Measurements from ENCODE around the gene WDR81.
"Not testable (repeated sequence)": the region's sequence is repeated elsewhere in the genome, so short reads cannot be mapped to it uniquely, and the experiment has no call there.

The WDR81 gene

DNA sequence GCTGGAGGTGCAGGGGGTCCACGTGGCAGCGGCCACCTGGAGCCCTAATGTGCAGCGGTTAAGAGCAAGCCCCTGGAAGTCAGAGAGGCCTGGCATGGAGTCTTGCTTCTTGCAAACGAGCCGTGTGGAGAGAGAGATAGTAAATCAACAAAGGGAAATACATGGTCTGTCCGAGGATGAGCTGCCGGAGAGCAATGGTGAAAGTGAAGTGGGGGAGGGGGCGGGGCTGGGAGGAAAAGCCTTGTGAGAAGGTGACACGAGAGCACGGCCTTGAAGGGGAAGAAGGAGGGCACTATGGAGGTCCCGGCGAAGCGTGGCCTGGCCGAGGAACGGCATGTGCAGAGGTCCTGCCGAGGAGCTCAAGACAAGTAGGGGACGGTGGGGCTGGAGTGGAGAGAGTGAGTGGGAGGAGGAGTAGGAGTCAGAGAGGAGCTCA lies 31.3 kb downstream of the WDR81 start:
- DNase-seq: no peak

DNA sequence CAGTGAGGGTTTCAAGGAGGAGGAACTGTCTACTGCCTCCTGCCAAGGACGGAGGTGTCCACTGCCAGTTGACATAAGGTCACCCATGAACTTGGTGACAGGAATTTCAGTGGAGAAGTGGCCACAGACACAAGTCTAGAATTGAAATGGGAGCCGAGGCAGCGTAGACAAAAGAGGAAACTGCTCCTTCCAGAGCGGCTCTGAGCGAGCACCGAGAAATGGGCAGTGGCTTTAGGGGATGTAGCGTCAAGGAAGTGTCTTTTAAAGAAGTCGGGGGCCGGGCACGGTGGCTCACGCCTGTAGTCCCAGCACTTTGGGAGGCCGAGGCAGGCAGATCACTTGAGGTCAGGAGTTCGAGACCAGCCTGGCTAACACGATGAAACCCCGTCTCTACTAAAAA lies 34.3 kb downstream of the WDR81 start:
- DNase-seq: no peak

- no peak for DNase-seq
Observed at GRCh38 chr17:1759529-1759928, 35.0 kb downstream of the WDR81 start.

DNA sequence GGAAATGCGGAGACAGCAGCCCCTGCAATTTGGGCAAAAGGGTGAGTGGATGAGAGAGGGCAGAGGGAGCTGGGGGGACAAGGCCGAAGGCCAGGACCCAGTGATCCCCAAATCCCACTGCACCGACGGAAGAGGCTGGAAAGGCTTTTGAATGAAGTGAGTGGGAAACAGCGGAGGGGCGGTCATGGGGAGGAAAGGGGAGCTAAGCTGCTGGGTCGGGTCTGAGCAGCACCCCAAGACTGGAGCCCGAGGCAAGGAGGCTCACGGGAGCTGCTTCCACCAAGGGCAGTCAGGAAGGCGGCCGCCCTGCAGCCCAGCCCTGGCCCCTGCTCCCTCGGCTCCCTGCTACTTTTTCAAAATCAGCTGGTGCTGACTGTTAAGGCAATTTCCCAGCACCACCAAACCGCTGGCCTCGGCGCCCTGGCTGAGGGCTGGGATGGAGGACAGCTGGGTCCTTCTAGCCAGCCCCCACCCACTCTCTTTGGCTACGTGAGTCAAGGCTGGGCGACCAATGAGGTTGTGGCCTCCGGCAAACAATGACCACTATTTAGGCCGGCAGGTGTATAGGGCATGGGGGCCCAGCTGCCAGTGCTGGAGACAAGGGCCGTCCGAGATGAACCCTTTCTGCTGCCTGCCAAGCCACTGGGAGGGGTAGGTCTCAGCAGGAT lies 37.9 kb downstream of the WDR81 start:
- DNase-seq: peak; percentile 69

DNA sequence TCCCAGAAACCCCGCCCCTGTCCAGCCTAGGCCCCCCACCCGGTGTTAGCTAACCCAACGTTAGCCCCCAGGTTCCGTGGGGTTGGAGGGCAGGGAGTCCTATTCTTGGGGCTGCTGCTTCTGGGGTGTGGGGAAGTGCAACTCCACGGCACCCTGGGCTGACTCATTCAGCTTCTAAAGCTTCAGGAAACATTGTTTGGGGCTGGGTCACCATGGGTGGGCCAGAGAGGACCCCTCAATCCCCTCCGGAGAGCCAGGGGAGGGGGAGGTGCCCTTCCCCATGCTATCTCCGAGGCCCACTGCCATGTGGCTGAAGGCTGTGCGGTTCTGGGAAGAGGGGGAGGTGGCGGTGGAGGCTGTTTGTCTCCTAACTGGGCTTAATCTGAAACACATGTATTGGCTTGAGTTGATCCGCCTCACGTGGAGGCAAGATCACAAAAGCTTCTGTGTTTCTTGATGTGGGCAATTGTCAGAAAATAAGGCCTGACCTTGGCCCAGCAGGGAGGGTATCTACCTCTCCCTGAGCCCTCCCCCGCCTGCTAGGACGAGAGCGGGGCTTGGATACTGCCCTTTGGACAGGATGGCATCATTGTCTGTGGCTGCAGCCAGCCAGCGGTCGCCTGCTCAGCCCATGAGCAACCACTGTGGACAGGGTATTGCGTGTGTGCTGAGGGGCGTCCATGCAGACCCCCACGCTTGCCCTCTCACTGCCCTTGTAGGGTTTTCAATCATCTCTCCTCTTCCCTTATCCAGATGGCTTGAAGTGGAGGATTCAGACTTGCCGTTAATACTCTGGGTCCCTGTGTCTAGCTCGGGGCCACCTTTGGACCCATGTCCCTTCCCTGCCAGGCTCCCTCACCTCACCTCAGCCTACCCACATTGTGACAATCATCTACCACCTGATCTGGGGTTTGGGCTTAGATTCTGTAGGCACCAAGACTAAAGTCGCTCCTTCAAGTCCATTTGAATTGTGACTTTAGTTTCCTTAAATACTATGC lies 38.7 kb downstream of the WDR81 start:
- peak; percentile 85 for DNase-seq

- DNase-seq: no peak
Observed at GRCh38 chr17:1764284-1764683, 39.8 kb downstream of the WDR81 start.

GRCh38 chr17:1764705-1765104 lies 40.2 kb downstream of the WDR81 start:
- DNase-seq: not testable (repeated sequence)

GRCh38 chr17:1765576-1765975 lies 41.1 kb downstream of the WDR81 start:
- no peak for DNase-seq

DNA sequence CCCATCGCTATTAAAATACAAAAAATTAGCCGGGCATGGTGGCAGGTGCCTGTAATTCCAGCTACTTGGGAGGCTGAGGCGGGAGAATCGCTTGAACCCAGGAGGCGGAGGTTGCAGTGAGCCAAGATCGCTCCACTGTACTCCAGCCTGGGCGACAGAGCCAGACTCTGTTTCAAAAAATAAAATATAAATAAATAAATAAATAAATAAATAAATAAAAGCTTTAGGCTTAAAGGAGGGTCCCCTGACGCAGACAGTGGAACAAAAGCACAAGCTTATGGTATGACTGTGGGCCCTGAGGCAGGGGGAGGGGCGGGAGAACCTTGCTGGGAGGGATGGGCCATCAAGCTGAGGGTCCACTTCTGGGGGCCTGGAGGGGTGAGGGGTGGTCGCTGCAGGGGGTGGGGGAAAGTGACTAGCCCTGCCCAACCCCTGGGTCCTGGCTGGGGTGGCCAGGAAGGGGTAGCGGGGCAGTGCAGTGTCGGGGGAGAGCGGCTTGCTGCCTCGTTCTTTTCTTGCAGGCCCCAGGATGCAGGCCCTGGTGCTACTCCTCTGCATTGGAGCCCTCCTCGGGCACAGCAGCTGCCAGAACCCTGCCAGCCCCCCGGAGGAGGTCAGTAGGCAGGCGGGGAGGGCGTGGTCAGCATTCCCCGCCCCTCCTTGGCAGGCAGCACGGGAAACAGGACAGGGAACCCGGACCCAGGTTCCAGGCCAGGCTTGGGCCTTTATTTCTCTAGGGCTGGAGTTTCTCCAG lies 42.1 kb downstream of the WDR81 start:
- no peak for DNase-seq

- DNase-seq: no peak
Observed at GRCh38 chr17:1767358-1767757, 42.9 kb downstream of the WDR81 start.

- no peak for DNase-seq
Observed at GRCh38 chr17:1769822-1770477, 45.4 kb downstream of the WDR81 start.

- DNase-seq: not testable (repeated sequence)
Observed at GRCh38 chr17:1773000-1773695, 48.6 kb downstream of the WDR81 start.

GRCh38 chr17:1773696-1774181 lies 49.2 kb downstream of the WDR81 start:
- DNase-seq: peak; percentile 17

DNA sequence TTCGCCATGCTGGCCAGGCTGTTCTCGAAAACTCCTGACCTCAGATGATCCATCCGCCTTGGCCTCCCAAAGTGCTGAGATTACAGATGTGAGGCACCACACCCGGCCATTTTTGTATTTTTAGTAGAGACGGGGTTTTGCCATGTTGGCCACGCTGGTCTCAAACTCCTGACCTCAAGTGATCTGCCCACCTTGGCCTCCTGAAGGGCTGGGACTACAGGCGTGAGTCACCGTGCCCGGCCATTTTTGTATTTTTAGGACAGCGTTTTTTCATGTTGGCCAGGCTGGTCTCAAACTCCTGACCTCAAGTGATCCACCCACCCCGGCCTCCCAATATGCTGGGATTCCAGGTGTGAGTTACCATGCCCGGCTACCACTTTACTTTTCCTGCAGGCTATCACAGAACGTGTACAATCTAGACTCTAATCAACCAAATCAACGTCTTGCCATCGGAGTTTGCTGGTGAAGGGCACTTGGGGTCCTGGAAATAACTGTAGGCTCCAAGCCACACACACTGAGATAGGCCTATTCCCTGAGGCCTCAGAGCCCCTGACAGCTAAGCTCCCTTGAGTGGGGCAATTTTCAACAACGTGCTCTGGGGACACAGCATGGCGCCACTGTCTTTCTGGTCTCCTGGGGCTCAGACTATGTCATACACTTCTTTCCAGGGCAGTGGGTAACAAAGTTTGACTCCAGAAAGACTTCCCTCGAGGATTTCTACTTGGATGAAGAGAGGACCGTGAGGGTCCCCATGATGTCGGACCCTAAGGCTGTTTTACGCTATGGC lies 50.1 kb downstream of the WDR81 start:
- DNase-seq: no peak

- no peak for DNase-seq
Observed at GRCh38 chr17:1776328-1776727, 51.8 kb downstream of the WDR81 start.

- DNase-seq: no peak
Observed at GRCh38 chr17:1776857-1777256, 52.4 kb downstream of the WDR81 start.

GRCh38 chr17:1779571-1780131 lies 55.1 kb downstream of the WDR81 start:
- DNase-seq: no peak

- DNase-seq: no peak
Observed at GRCh38 chr17:1782171-1782567, 57.7 kb downstream of the WDR81 start.

DNA sequence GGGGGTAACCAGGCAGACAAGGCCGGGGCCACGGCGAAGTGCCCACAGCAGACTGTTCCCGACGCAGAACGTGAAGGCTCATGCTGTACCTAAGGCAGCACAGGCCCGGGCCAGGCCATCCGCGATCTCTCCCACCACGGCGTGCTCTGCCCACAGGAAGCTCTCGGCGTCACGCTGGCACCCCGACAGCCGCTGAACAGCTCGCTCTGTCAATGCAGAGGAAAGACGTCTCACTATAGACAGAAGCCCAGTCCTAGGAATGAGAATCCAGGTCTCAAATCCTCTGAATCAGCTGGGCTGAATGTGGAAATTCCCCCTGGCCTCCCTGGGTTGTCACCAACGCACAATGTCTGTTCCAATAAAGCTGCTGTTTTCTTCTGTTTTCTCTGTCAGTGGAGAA lies 58.8 kb downstream of the WDR81 start:
- DNase-seq: no peak

DNA sequence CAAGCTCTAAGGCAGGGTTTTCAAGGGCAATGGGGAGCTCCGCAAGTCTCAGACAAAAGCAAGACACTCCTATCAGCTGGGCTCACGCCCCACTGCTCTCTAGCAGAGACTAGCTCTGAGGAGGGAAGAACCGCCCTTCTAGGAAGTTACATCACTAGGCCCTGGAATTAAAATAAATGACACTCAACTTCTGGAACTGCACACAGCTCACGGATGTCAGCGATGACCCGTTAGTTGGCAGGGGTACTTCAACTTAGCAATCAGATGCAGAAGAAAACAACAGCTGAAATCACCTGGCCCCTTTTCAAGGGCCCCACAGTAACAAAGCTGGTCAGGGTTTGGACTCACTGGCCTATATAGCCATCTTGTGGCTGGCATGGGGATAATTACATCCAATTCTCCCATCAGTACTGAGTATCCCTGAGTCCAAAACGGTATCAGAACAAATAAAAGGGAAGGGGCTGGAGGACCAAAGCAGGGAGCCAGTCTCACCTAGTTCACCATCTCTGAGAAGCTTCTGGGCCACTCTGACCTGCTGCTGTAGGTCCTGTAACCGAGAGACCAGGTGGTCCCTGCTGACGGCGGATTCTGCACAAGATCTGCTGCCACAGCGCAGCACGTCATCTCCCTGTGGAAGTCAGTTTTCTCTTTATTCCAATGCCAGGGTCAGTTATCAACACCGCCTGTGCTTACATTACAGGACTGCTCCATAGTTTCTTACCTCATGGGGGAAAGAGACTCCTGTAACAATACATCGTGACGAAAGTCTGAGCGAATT lies 59.5 kb downstream of the WDR81 start:
- peak; percentile 29 for DNase-seq

Measured in OCI-M1 (cell line).